Transverse colon (tissue), 4 donors: ENCODE results near the gene DERA.

Source experiments
- CTCF ChIP-seq, 5 experiments: fragments of 200-600 bp in 3 of 5; fragments of 450-650 bp in 2 of 5; sonication (generic) in 3 of 5; IDR thresholded peaks; 1 replicate in 2 of 5; 2 replicates in 3 of 5; pipeline ENCODE4 v1.5.1; 2016 to 2017; ENCODE audit warnings: antibody characterized with exemption in 5 of 5, inconsistent platforms in 3 of 5, mild to moderate bottlenecking in 2 of 5, moderate library complexity in 1 of 5
- EP300 ChIP-seq: sonication (generic); formaldehyde crosslinking; IDR thresholded peaks from one replicate; pipeline ENCODE4 v1.6.1; 2017; ENCODE audit warnings: antibody characterized with exemption, low read depth
- POLR2A ChIP-seq: fragments of 450-650 bp; IDR thresholded peaks from one replicate; pipeline ENCODE4 v1.6.1; 2016; ENCODE audit warnings: antibody characterized with exemption, mild to moderate bottlenecking, moderate library complexity
- POLR2AphosphoS5 ChIP-seq, 3 donors: sonication (generic); formaldehyde crosslinking; IDR thresholded peaks; one replicate each; pipeline ENCODE4 v1.6.1; 2016; ENCODE audit warnings: antibody characterized with exemption in 3 of 3

- no peak for TF ChIP-seq POLR2AphosphoS5 (IDR thresholded peaks at IDR 0.05)
- no peak for TF ChIP-seq CTCF (IDR thresholded peaks at IDR 0.05)
- TF ChIP-seq POLR2A = no peak
- no peak for TF ChIP-seq EP300
Measured at GRCh38 chr12:15962760-15963159, 51.6 kb downstream of the DERA start.
